A549 (cell line): ENCODE data around the gene PTH2.

ENCODE experiments used
- BCL3 ChIP-seq: fragments of >200 bp; sonication (Bioruptor Twin); formaldehyde crosslinking; IDR thresholded peaks from 3 replicates; pipeline ENCODE4 v1.6.1; 2016
- CTCF ChIP-seq: fragments of >200 bp; sonication (Bioruptor Twin); formaldehyde crosslinking; IDR thresholded peaks from 3 replicates; pipeline ENCODE4 v1.5.1; 2016
- TF ChIP-seq, protein P1 (sequence below): IDR thresholded peaks from 2 replicates; pipeline ENCODE4 v1.6.1; 2012

DNA sequence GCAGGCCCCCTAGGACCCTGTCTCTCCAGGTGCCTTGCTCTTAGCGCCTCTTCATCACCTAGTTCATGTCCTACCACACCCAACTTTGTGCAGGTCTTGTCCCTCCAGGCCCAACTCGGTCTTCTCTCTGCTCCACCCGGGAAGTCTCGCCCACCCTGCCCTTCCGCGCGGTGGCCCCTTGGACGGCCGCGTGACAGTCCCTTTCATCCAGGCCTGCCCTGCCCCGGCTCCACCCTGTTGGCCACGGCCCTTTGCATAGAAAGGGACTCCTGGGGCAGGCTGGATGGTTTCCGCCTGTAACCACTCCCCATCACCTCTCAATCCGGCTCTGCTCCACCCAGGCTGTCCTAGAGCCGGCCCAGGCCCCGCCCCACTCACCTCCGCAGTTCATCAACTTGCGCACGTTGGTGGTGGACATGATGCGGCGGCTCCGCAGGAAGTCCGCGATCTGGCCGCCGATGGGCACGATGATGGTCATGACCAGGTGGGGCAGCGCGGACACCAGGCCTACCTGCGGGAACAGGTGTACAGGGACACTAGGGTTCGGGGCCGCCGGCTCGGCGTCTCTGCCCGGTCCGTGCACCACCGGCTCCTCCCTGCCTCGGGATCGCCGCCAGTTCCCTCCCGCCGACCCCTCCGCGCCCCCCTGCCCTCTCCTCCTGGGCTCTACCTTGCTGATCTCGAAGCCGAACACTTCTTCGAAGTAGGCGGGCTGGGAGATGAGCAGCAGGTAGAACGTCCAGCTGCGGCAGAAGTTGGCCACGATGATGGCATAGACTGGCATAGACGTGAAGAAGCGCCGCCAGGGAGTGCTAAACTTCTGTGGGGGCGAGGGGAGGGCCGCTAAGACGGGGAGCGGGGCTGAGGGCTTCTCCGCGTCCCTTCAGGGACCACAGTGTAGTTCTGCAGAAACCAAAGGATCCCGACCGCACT is 9.2 kb upstream of the PTH2 start:
- TF ChIP-seq BCL3 (no peak), CTCF (no peak)
- TF ChIP-seq, protein P1, sequence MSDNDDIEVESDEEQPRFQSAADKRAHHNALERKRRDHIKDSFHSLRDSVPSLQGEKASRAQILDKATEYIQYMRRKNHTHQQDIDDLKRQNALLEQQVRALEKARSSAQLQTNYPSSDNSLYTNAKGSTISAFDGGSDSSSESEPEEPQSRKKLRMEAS, result no peak
